ENCODE measurements around the gene OR10P1. TPM values are rescaled to one million over a fixed set of nuclear protein-coding genes. Genes with fewer than 3 reads are reported as not detected.

OR10P1 gene
- total and polyA plus RNA-seq, 10 of the 15 experiments (the other 5 are each of a cell fraction or from before 2014, with no cell fraction given): not detected

- TF ChIP-seq CUX1 (IDR thresholded peaks at IDR 0.05; ENCODE audit: insufficient replicate concordance, low read depth, low read length) (no peak), POU2F2 (IDR thresholded peaks at IDR 0.05; ENCODE audit: borderline replicate concordance, low read depth, low read length) (no peak), E2F8 (IDR thresholded peaks at IDR 0.05; ENCODE audit: low read depth, partially characterized antibody) (no peak), FOXK2 (IDR thresholded peaks at IDR 0.05) (no peak), RBBP5 (conservative IDR thresholded peaks at IDR 0.05) (no peak), RAD51 (IDR thresholded peaks at IDR 0.05) (no peak), BMI1 (IDR thresholded peaks at IDR 0.05; ENCODE audit: borderline replicate concordance) (no peak), ZNF217 (IDR thresholded peaks at IDR 0.05) (no peak), NR2C1 (IDR thresholded peaks at IDR 0.05) (no peak), POLR2AphosphoS2 (IDR thresholded peaks at IDR 0.05; ENCODE audit: low read depth, low read length) (no peak), HCFC1 (IDR thresholded peaks at IDR 0.05; ENCODE audit: low read length) (no peak), PBX3 (IDR thresholded peaks at IDR 0.05; ENCODE audit: insufficient replicate concordance, low read depth, low read length) (no peak), NFXL1 (IDR thresholded peaks at IDR 0.05; ENCODE audit: borderline replicate concordance) (no peak)
These were observed 4.9 kb downstream of the OR10P1 start (continued) for GRCh38 chr12:55641595-55641994.

All from GM12878 (cell line).